GM12892 (cell line): ENCODE results near the gene KLK4.

ENCODE experiments used
- POLR2A ChIP-seq: IDR thresholded peaks from 2 replicates; pipeline ENCODE4 v1.6.1; 2011; ENCODE audit warnings: low read depth, low read length, control low read depth
- POLR2AphosphoS5 ChIP-seq: IDR thresholded peaks from 2 replicates; pipeline ENCODE4 v1.6.1; 2011; ENCODE audit warnings: low read depth, low read length, control low read depth
- TAF1 ChIP-seq: IDR thresholded peaks from 2 replicates; pipeline ENCODE4 v1.6.1; 2011; ENCODE audit warnings: low read depth, mild to moderate bottlenecking, control low read depth, low read length, borderline replicate concordance

DNA sequence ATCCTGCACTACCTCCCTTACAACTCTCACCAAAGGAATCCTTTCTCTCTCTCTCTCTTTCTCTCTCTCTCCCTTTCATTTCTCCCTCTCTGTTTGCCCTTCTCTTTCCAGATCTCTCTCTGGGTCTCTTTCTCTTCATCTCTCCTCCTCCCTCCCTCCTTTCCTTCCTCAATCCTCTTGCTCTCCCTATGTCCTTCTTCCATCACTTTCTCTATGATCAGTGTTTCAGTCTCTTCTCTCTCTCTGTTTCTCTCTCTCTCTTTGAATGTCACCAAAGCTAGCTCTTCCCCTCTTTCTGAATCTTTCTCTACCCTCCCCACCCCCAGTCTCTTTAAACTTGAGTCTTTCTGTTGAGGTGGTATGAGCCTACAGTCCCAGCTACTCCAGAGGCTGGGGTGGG is 19.8 kb upstream of the KLK4 start:
- TF ChIP-seq POLR2A: no peak
- no peak for TF ChIP-seq TAF1
- TF ChIP-seq POLR2AphosphoS5: no peak
